Superior temporal gyrus (tissue), 1 donor: ENCODE measurements around the gene CHID1.

ENCODE experiments used
- DNase-seq: peaks from one replicate; pipeline ENCODE4 v3.0.0-alpha.2; 2016; ENCODE audit errors: extremely low spot score

The CHID1 gene

GRCh38 chr11:910589-911030 is at the start of gene CHID1:
TSS of gene CHID1 (minus strand) at chr11:910810. CDS start at chr11:904816, 5,994 bp downstream.
- peak; percentile 78 for DNase-seq

GRCh38 chr11:959608-960007 is 49.0 kb upstream of the CHID1 start:
- no peak for DNase-seq

GRCh38 chr11:959027-959426 is 48.4 kb upstream of the CHID1 start:
- no peak for DNase-seq

GRCh38 chr11:958101-958500 is 47.5 kb upstream of the CHID1 start:
- no peak for DNase-seq

GRCh38 chr11:957212-957920 is 46.8 kb upstream of the CHID1 start:
- no peak for DNase-seq

- DNase-seq: no peak
Measured at GRCh38 chr11:955154-956063, 44.8 kb upstream of the CHID1 start.

- no peak for DNase-seq
Measured at GRCh38 chr11:954392-955153, 44.0 kb upstream of the CHID1 start.

- DNase-seq: no peak
Measured at GRCh38 chr11:953512-953911, 42.9 kb upstream of the CHID1 start.

- DNase-seq: peak; percentile 49
Measured at GRCh38 chr11:952406-953385, 42.1 kb upstream of the CHID1 start.

- no peak for DNase-seq
Measured at GRCh38 chr11:951507-951906, 40.9 kb upstream of the CHID1 start.

GRCh38 chr11:947744-948143 is 37.1 kb upstream of the CHID1 start:
- DNase-seq: no peak

GRCh38 chr11:945986-946385 is 35.4 kb upstream of the CHID1 start:
- peak; percentile 76 for DNase-seq

GRCh38 chr11:944711-945470 is 34.3 kb upstream of the CHID1 start:
- no peak for DNase-seq

- peak; percentile 43 for DNase-seq
Measured at GRCh38 chr11:942823-943222, 32.2 kb upstream of the CHID1 start.

- no peak for DNase-seq
Measured at GRCh38 chr11:940496-941135, 30.0 kb upstream of the CHID1 start.

- no peak for DNase-seq
Measured at GRCh38 chr11:937841-938261, 27.2 kb upstream of the CHID1 start.

GRCh38 chr11:936199-936598 is 25.6 kb upstream of the CHID1 start:
- DNase-seq: no peak

GRCh38 chr11:934527-934926 is 23.9 kb upstream of the CHID1 start:
- DNase-seq: no peak

- no peak for DNase-seq
Measured at GRCh38 chr11:933936-934335, 23.3 kb upstream of the CHID1 start.
